Endothelial cell of umbilical vein (primary cell): ENCODE results near the gene KCNH6. TPM values are rescaled to one million over a fixed set of nuclear protein-coding genes. Genes with fewer than 3 reads are reported as not detected.

Experiments
- BruUV-seq: library from RNA; stranded (reverse); fragments of 400-500 nt; replicated peaks from 2 replicates; lab custom pipeline; 2021; lab: Mats Ljungman, UMichigan
- CTCF ChIA-PET: fragments of 300-600, 350-600 bp; sonication (Branson Sonifier 250); formaldehyde crosslinking; loops from one replicate; lab custom pipeline; 2021; ENCODE audit warnings: antibody characterized with exemption, inconsistent platforms; lab: Charles Lee
- POLR2A ChIA-PET: fragments of 300-600, 350-600 bp; sonication (Branson Sonifier 250); formaldehyde crosslinking; loops from one replicate; lab custom pipeline; 2021; ENCODE audit warnings: antibody characterized with exemption, inconsistent platforms; lab: Charles Lee
- DNase-seq: peaks from one replicate; pipeline ENCODE4 v3.0.0-alpha.2; 2011; ENCODE audit warnings: low read depth, low spot score
- FAIRE-seq: peaks from 2 replicates; lab custom pipeline; 2011; peaks lifted over from hg19 to GRCh38; lab: Jason Lieb, UNC
- H2AFZ ChIP-seq: 2 replicates; pipeline ENCODE4 v1.6.0; 2012; ENCODE audit warnings: low read depth, low read length, control low read depth, inconsistent platforms
- H3K27ac ChIP-seq: 2 replicates; pipeline ENCODE4 v1.5.1; 2011; ENCODE audit warnings: low read depth, mild to moderate bottlenecking, control low read depth, low read length, moderate library complexity; ENCODE audit not compliant: insufficient read depth
- H3K27me3 ChIP-seq, 2 experiments: 2 replicates each; pipeline versions ENCODE4 v1.6.0 to v1.6.1; 2011; ENCODE audit warnings: low read length in 2 of 2, mixed read lengths in 1 of 2; ENCODE audit not compliant: control insufficient read depth in 2 of 2, insufficient read depth in 2 of 2
- H3K36me3 ChIP-seq, 2 experiments: 2 replicates in 1 of 2; 3 replicates in 1 of 2; pipeline ENCODE4 v1.5.1; 2011; ENCODE audit warnings: low read length in 2 of 2, mild to moderate bottlenecking in 1 of 2, moderate library complexity in 1 of 2; ENCODE audit not compliant: control insufficient read depth in 2 of 2, insufficient read depth in 2 of 2; ENCODE audit errors: extremely low read depth in 1 of 2
- H3K4me1 ChIP-seq: 3 replicates; pipeline ENCODE4 v1.5.1; 2011; ENCODE audit warnings: mild to moderate bottlenecking, low read length; ENCODE audit not compliant: control insufficient read depth, insufficient read depth; ENCODE audit errors: extremely low read depth
- H3K4me2 ChIP-seq: 2 replicates; pipeline ENCODE4 v1.6.1; 2011; ENCODE audit warnings: low read length, control low read depth, mixed read lengths; ENCODE audit not compliant: insufficient read depth
- H3K4me3 ChIP-seq, 3 experiments: fragments of 200-600 bp in 1 of 3; sonication (generic), shearing (Covaris generic) in 1 of 3; replicated peaks in 1 of 3; 2 replicates each; pipeline ENCODE4 v1.5.1; 2011 to 2016; ENCODE audit warnings: control low read depth in 3 of 3, low read length in 3 of 3, mild to moderate bottlenecking in 2 of 3, inconsistent platforms in 1 of 3, low read depth in 1 of 3, moderate library complexity in 1 of 3; ENCODE audit not compliant: insufficient read depth in 1 of 3
- H3K79me2 ChIP-seq: 2 replicates; pipeline ENCODE4 v1.6.0; 2012; ENCODE audit warnings: low read length, inconsistent platforms; ENCODE audit not compliant: control insufficient read depth, insufficient read depth
- H3K9ac ChIP-seq: replicated peaks from 2 replicates; pipeline ENCODE3; 2011; ENCODE audit warnings: low read length, control low read depth; ENCODE audit not compliant: insufficient read depth; ENCODE audit errors: extremely low read depth
- H3K9me1 ChIP-seq: replicated peaks from 3 replicates; pipeline ENCODE4 v1.6.0; 2011; ENCODE audit warnings: mild to moderate bottlenecking, low read length; ENCODE audit not compliant: control insufficient read depth, insufficient read depth; ENCODE audit errors: extremely low read depth
- H3K9me3 ChIP-seq: replicated peaks from 2 replicates; pipeline ENCODE4 v1.5.1; 2012; ENCODE audit warnings: low read length, inconsistent platforms; ENCODE audit not compliant: control insufficient read depth, insufficient read depth
- H4K20me1 ChIP-seq: replicated peaks from 2 replicates; pipeline ENCODE3; 2011; ENCODE audit warnings: mild to moderate bottlenecking, low read length; ENCODE audit not compliant: control insufficient read depth, insufficient read depth; ENCODE audit errors: extremely low read depth
- EZH2 ChIP-seq: IDR thresholded peaks from 2 replicates; pipeline ENCODE4 v1.6.1; 2012; ENCODE audit warnings: borderline replicate concordance, low read depth, mild to moderate bottlenecking, moderate library complexity, low read length, inconsistent platforms; ENCODE audit not compliant: severe bottlenecking
- FOS ChIP-seq: IDR thresholded peaks from 2 replicates; pipeline ENCODE4 v1.6.1; 2011; ENCODE audit warnings: mild to moderate bottlenecking, low read length, moderate library complexity, borderline replicate concordance; ENCODE audit not compliant: insufficient read depth
- JUN ChIP-seq: IDR thresholded peaks from 2 replicates; pipeline ENCODE4 v1.6.1; 2011; ENCODE audit warnings: borderline replicate concordance, low read depth; ENCODE audit not compliant: insufficient read length, insufficient read depth
- POLR2A ChIP-seq: IDR thresholded peaks from 2 replicates; pipeline ENCODE4 v1.6.1; 2012; ENCODE audit warnings: low read depth, mild to moderate bottlenecking, control low read depth, low read length
- POLR2AphosphoS5 ChIP-seq: IDR thresholded peaks from 2 replicates; pipeline ENCODE4 v1.6.1; 2012; ENCODE audit warnings: low read depth, mild to moderate bottlenecking, control low read depth, low read length, moderate library complexity; ENCODE audit not compliant: insufficient read depth
- dilution Hi-C: fragments of 300-500 bp; cut with MboI; formaldehyde crosslinking; loops from one replicate; pipeline ENCODE4 v1.15.0; 2019; ENCODE audit warnings: low sequenced_read_pairs; ENCODE audit not compliant: extremely low pct_ligation_motif_present
- intact Hi-C: fragments of 100-400 bp; cut with micrococcal nuclease; formaldehyde crosslinking; loops from one replicate; pipeline ENCODE4 v1.10.0; 2022
- polyA plus RNA-seq, 4 experiments: library from polyadenylated mRNA; depleted of rRNA in 3 of 4; stranded (reverse) in 3 of 4; unstranded in 1 of 4; fragments of >200 nt; gene quantifications; 2 replicates each; pipeline versions ENCODE4 v1.2.1 to v1.2.3, GENCODE V29; 2011 to 2012; ENCODE audit warnings: missing spikeins in 1 of 4
- total RNA-seq: library from RNA; stranded (reverse); gene quantifications from 2 replicates; pipeline ENCODE4 v1.2.3, GENCODE V29; 2021
- TF ChIP-seq, protein P1 (sequence below): IDR thresholded peaks from 2 replicates; pipeline ENCODE4 v1.6.1; 2011; ENCODE audit not compliant: insufficient read depth, insufficient read length
- TF ChIP-seq, protein P2 (sequence below), 2 donors: IDR thresholded peaks; 1 replicate in 1 of 2; 2 replicates in 1 of 2; pipeline ENCODE4 v1.5.1; 2011; ENCODE audit warnings: low read length in 2 of 2, mild to moderate bottlenecking in 2 of 2, moderate library complexity in 2 of 2, control low read depth in 1 of 2, inconsistent platforms in 1 of 2, low read depth in 1 of 2; ENCODE audit not compliant: insufficient read depth in 1 of 2; ENCODE audit errors: extremely low read depth in 1 of 2

Gene KCNH6
- total and polyA plus RNA-seq, 2 donors (not counting 3 experiments of a cell fraction or from before 2014, with no cell fraction given), result 0.07 TPM; not detected in 1

DNA sequence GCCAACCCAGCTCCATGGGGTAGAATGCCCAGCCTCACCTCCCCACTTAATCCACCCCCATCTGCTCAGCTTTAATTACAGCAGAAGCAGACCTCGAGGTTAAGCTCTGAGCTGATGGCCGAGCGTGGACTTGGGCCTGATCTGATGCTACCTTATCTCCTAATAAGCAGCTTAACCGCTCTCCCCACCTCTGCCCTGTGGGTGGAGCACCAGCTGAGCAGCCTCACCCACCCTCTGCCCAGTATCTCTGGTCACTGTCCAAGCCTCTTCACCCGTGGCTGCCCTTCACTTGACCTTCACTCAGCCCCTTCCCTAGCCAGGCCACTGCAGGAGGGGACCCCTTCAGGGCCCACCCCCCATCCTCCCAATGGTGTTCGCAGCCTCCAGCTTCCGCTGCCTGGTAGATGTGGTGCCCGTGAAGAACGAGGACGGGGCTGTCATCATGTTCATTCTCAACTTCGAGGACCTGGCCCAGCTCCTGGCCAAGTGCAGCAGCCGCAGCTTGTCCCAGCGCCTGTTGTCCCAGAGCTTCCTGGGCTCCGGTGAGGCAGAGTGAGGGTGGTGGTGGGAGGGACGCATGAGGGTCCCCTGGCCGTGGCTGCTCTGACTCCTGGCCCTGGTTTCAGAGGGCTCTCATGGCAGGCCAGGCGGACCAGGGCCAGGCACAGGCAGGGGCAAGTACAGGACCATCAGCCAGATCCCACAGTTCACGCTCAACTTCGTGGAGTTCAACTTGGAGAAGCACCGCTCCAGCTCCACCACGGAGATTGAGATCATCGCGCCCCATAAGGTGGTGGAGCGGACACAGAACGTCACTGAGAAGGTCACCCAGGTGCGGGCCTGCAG, 6.8 kb downstream of the KCNH6 start:
- FAIRE-seq, result no peak
- POLR2A ChIA-PET, result no interaction called here
- BruUV-seq, result no TSS peak

More for the DNA sequence above, 6.8 kb downstream of the KCNH6 start:
- intact Hi-C loops (no loop called here), dilution Hi-C loops (no loop called here)
- Histone ChIP-seq H3K9me3 (no peaks in the 10 kb centered on the region), H3K27me3 (peaks cover 0 to 2% of the 10 kb centered on the region in 2 experiments), H3K36me3 (no peaks in the 10 kb centered on the region), H3K4me1 (no peaks in the 10 kb centered on the region), H4K20me1 (no peaks in the 10 kb centered on the region), H3K4me3 (no peak overlapping the region), H3K9me1 (no peaks in the 10 kb centered on the region), H3K4me2 (no peak overlapping the region), H3K27ac (no peak overlapping the region), H2AFZ (no peak overlapping the region), H3K9ac (no peak overlapping the region), H3K79me2 (no peaks in the 10 kb centered on the region)
- CTCF ChIA-PET, result interaction anchor here (1.1 to 1.2 kb wide), 2 partner anchors 13 to 42 kb away, joined by 4 read pairs; no protein-coding TSS in a partner anchor
- no peak for DNase-seq
- TF ChIP-seq JUN (no peak), FOS (no peak), EZH2 (no peak), POLR2A (no peak), POLR2AphosphoS5 (no peak)
- TF ChIP-seq, protein P1, sequence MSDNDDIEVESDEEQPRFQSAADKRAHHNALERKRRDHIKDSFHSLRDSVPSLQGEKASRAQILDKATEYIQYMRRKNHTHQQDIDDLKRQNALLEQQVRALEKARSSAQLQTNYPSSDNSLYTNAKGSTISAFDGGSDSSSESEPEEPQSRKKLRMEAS, result no peak
- TF ChIP-seq, protein P2, sequence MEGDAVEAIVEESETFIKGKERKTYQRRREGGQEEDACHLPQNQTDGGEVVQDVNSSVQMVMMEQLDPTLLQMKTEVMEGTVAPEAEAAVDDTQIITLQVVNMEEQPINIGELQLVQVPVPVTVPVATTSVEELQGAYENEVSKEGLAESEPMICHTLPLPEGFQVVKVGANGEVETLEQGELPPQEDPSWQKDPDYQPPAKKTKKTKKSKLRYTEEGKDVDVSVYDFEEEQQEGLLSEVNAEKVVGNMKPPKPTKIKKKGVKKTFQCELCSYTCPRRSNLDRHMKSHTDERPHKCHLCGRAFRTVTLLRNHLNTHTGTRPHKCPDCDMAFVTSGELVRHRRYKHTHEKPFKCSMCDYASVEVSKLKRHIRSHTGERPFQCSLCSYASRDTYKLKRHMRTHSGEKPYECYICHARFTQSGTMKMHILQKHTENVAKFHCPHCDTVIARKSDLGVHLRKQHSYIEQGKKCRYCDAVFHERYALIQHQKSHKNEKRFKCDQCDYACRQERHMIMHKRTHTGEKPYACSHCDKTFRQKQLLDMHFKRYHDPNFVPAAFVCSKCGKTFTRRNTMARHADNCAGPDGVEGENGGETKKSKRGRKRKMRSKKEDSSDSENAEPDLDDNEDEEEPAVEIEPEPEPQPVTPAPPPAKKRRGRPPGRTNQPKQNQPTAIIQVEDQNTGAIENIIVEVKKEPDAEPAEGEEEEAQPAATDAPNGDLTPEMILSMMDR (IDR thresholded peaks at IDR 0.05; ENCODE audit: extremely low read depth in 1 of 2, insufficient read depth in 1 of 2, low read depth in 1 of 2, low read length in 2 of 2), result no peak
